ENCODE data around the gene PRAMEF20.

PRAMEF20 gene

GRCh38 chr1:13465515-13465914, 55.3 kb downstream of the PRAMEF20 start:
- FAIRE-seq = no peak

GRCh38 chr1:13469343-13469742, 59.1 kb downstream of the PRAMEF20 start:
- no peak for FAIRE-seq
